H9 (cell line): ENCODE measurements around the gene ERN1. TPM values are rescaled to one million over a fixed set of nuclear protein-coding genes. Genes with fewer than 3 reads are reported as not detected.

Source experiments
- DNase-seq: peaks from one replicate; pipeline ENCODE4 v3.0.0-alpha.2; 2017
- H2AFZ ChIP-seq: one replicate; pipeline ENCODE4 v1.6.1; 2013; ENCODE audit warnings: mild to moderate bottlenecking, low read length, control low read depth, moderate library complexity
- H2AK5ac ChIP-seq: 2 replicates; pipeline ENCODE4 v1.6.1; 2013; ENCODE audit warnings: low read length, control low read depth, mixed read lengths; ENCODE audit not compliant: insufficient read length
- H2BK120ac ChIP-seq: one replicate; pipeline ENCODE4 v1.6.1; 2013; ENCODE audit warnings: low read depth, mild to moderate bottlenecking, low read length, control low read depth, inconsistent platforms; ENCODE audit not compliant: poor library complexity, severe bottlenecking
- H2BK12ac ChIP-seq: 2 replicates; pipeline ENCODE4 v1.6.1; 2013; ENCODE audit warnings: low read length, control low read depth, mixed read lengths, low read depth; ENCODE audit not compliant: insufficient read length
- H2BK15ac ChIP-seq: 2 replicates; pipeline ENCODE4 v1.6.1; 2013; ENCODE audit warnings: low read depth, low read length, control low read depth
- H2BK20ac ChIP-seq: one replicate; pipeline ENCODE4 v1.6.1; 2013; ENCODE audit warnings: low read depth, mild to moderate bottlenecking, low read length, control low read depth, inconsistent platforms; ENCODE audit not compliant: poor library complexity, severe bottlenecking
- H2BK5ac ChIP-seq: 2 replicates; pipeline ENCODE4 v1.6.1; 2013; ENCODE audit warnings: low read length, control low read depth, mixed read lengths; ENCODE audit not compliant: insufficient read length
- H3K14ac ChIP-seq: 2 replicates; pipeline ENCODE4 v1.6.1; 2013; ENCODE audit warnings: low read length, control low read depth; ENCODE audit not compliant: insufficient read depth
- H3K18ac ChIP-seq: 2 replicates; pipeline ENCODE4 v1.6.1; 2013; ENCODE audit warnings: low read depth, mild to moderate bottlenecking, mixed read lengths, low read length, control low read depth; ENCODE audit not compliant: insufficient read length
- H3K23ac ChIP-seq: 2 replicates; pipeline ENCODE4 v1.6.1; 2013; ENCODE audit warnings: low read length, control low read depth, mixed read lengths, low read depth; ENCODE audit not compliant: insufficient read length
- H3K23me2 ChIP-seq: 2 replicates; pipeline ENCODE4 v1.6.1; 2013; ENCODE audit warnings: low read depth, mild to moderate bottlenecking, mixed read lengths, low read length, control low read depth; ENCODE audit not compliant: insufficient read length, poor library complexity, severe bottlenecking
- H3K27ac ChIP-seq: 2 replicates; pipeline ENCODE4 v1.5.1; 2013; ENCODE audit warnings: low read length, control low read depth, mixed read lengths, low read depth; ENCODE audit not compliant: insufficient read length
- H3K27me3 ChIP-seq: 2 replicates; pipeline ENCODE4 v1.6.1; 2013; ENCODE audit warnings: low read length, control low read depth, inconsistent platforms; ENCODE audit not compliant: insufficient read depth
- H3K4ac ChIP-seq: 2 replicates; pipeline ENCODE4 v1.6.1; 2013; ENCODE audit warnings: low read depth, mild to moderate bottlenecking, control low read depth, inconsistent platforms, low read length, moderate library complexity
- H3K4me1 ChIP-seq: 2 replicates; pipeline ENCODE4 v1.6.1; 2013; ENCODE audit warnings: low read length, control low read depth, inconsistent platforms; ENCODE audit not compliant: insufficient read depth
- H3K4me2 ChIP-seq: 2 replicates; pipeline ENCODE4 v1.6.1; 2013; ENCODE audit warnings: low read length, control low read depth, mixed read lengths; ENCODE audit not compliant: insufficient read length, insufficient read depth
- H3K56ac ChIP-seq: 2 replicates; pipeline ENCODE4 v1.6.1; 2013; ENCODE audit warnings: low read depth, mild to moderate bottlenecking, mixed read lengths, low read length, control low read depth; ENCODE audit not compliant: insufficient read length
- H3K79me1 ChIP-seq: 2 replicates; pipeline ENCODE4 v1.6.1; 2013; ENCODE audit warnings: low read depth, mild to moderate bottlenecking, moderate library complexity, low read length, control low read depth, inconsistent platforms; ENCODE audit not compliant: insufficient read depth, poor library complexity, severe bottlenecking
- H3K79me2 ChIP-seq: 2 replicates; pipeline ENCODE4 v1.6.1; 2013; ENCODE audit warnings: low read length, control low read depth, inconsistent platforms; ENCODE audit not compliant: insufficient read depth
- H3K9ac ChIP-seq: 2 replicates; pipeline ENCODE4 v1.6.1; 2013; ENCODE audit warnings: low read length, control low read depth, mixed read lengths; ENCODE audit not compliant: insufficient read length; ENCODE audit errors: extremely low read depth
- H3K9me3 ChIP-seq: one replicate; pipeline ENCODE4 v1.6.1; 2013; ENCODE audit warnings: low read depth, low read length, inconsistent platforms; ENCODE audit not compliant: control insufficient read depth
- H3T11ph ChIP-seq: one replicate; pipeline ENCODE4 v1.6.1; 2013; ENCODE audit warnings: mild to moderate bottlenecking, low read length, control low read depth, inconsistent platforms
- H4K20me1 ChIP-seq: one replicate; pipeline ENCODE4 v1.6.1; 2013; ENCODE audit not compliant: control insufficient read depth, insufficient read length, insufficient read depth
- H4K5ac ChIP-seq: 2 replicates; pipeline ENCODE4 v1.6.1; 2013; ENCODE audit warnings: low read depth, mild to moderate bottlenecking, mixed read lengths, low read length, control low read depth; ENCODE audit not compliant: insufficient read length
- H4K8ac ChIP-seq: replicated peaks from 2 replicates; pipeline ENCODE4 v1.6.1; 2013; ENCODE audit warnings: low read length, control low read depth, mixed read lengths, low read depth; ENCODE audit not compliant: insufficient read length
- H4K91ac ChIP-seq: 2 replicates; pipeline ENCODE4 v1.6.1; 2013; ENCODE audit warnings: low read depth, mild to moderate bottlenecking, moderate library complexity, mixed read lengths, low read length, control low read depth; ENCODE audit not compliant: insufficient read length
- H3K27ac Mint-ChIP-seq, 3 experiments: 2 replicates in 2 of 3; 3 replicates in 1 of 3; pipeline ENCODE4 v1.8.0; 2020 to 2021; ENCODE audit warnings: mixed read lengths in 3 of 3, mild to moderate bottlenecking in 1 of 3, moderate library complexity in 1 of 3
- H3K27me3 Mint-ChIP-seq: 2 replicates; pipeline ENCODE4 v1.8.0; 2021; ENCODE audit warnings: low read depth, mild to moderate bottlenecking, moderate library complexity, mixed read lengths
- H3K36me3 Mint-ChIP-seq, 3 experiments: 2 replicates in 2 of 3; 3 replicates in 1 of 3; pipeline ENCODE4 v1.8.0; 2020 to 2021; ENCODE audit warnings: low read depth in 3 of 3, mixed read lengths in 3 of 3; ENCODE audit not compliant: insufficient read depth in 1 of 3
- H3K4me1 Mint-ChIP-seq, 2 experiments: 2 replicates each; pipeline ENCODE4 v1.8.0; 2020; ENCODE audit warnings: mixed read lengths in 2 of 2
- H3K4me3 Mint-ChIP-seq, 2 experiments: 2 replicates in 1 of 2; 3 replicates in 1 of 2; pipeline ENCODE4 v1.8.0; 2020 to 2021; ENCODE audit warnings: mild to moderate bottlenecking in 2 of 2, mixed read lengths in 2 of 2, moderate library complexity in 1 of 2
- H3K9me3 Mint-ChIP-seq, 2 experiments: 2 replicates in 1 of 2; 3 replicates in 1 of 2; pipeline ENCODE4 v1.8.0; 2020; ENCODE audit warnings: mild to moderate bottlenecking in 2 of 2, mixed read lengths in 2 of 2, moderate library complexity in 1 of 2
- WGBS: extraction: QIAGEN DNeasy Blood & Tissue Kit; methylation state at CpG from one replicate; pipeline ENCODE4 v1.1.7; 2013; ENCODE audit warnings: missing lambda C conversion rate, low lambda C conversion rate, mixed read lengths; ENCODE audit not compliant: insufficient read length; ENCODE audit errors: extremely low coverage; 5-methylcytosine and 5-hydroxymethylcytosine counted together
- total RNA-seq: library from RNA; stranded (reverse); gene quantifications from 2 replicates; pipeline ENCODE4 v1.2.1, GENCODE V29; 2021
- TF ChIP-seq, protein P1 (sequence below): fragments of 200-600 bp; sonication (generic); conservative IDR thresholded peaks from 3 replicates; pipeline ENCODE4 v1.8.0; 2021; ENCODE audit warnings: antibody characterized with exemption, mild to moderate bottlenecking

ERN1 gene
- total RNA-seq, 1 experiment from 2014 or later: 5.0 TPM

DNA sequence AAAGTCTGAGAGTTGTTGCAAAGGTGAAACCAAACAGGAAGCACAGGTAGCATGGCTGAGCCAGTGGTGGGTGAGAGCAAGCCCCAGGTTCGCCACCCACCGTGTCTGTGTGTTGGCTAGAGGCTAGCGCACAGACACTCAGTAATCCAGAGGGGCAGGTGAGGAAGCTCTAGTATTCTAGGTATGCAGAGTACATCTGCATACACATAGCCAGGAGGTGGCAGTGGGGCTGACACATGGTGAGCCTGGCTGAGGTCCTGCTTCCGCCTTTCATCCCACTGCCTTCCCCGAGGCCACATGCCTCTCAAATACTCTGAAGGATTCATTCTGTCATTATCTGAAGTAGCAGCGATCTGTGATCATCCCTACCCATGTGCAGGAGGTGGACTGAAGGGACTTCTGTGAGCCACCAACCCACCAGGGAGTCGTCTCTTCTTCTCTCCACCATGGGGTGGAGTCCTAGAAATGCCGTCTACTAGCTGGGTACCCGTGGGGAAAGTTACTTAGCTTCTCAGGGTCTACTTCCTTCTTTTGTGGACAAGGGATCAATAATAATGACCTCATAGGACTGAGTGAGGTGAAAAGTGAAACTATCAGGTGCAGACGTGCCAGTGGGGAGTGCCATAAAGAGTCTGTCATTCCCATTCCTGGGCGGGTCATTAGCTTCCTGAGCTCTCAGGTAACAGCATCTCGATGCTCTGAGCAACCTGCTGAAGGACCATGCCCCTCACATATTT is 73.5 kb downstream of the ERN1 start:
- Histone ChIP-seq H2BK120ac (no peak overlapping the region), H3K27ac (no peak overlapping the region), H3K23me2 (no peaks in the 10 kb centered on the region), H3K27me3 (no peaks in the 10 kb centered on the region), H3K14ac (no peak overlapping the region), H2BK20ac (no peak overlapping the region), H4K5ac (no peak overlapping the region), H4K8ac (no peak overlapping the region), H3K18ac (no peak overlapping the region), H2AK5ac (no peak overlapping the region), H2AFZ (no peak overlapping the region), H3K4me1 (peaks cover 6% of the 10 kb centered on the region; the same call in 1 of the 2 replicates), H3K79me2 (no peaks in the 10 kb centered on the region), H3K9ac (no peak overlapping the region), H3K56ac (no peak overlapping the region), H2BK15ac (no peak overlapping the region), H4K91ac (no peak overlapping the region), H3T11ph (no peak overlapping the region), H2BK5ac (no peak overlapping the region), H3K23ac (no peak overlapping the region), H3K4ac (no peak overlapping the region), H3K79me1 (no peaks in the 10 kb centered on the region), H4K20me1 (no peaks in the 10 kb centered on the region), H3K9me3 (no peaks in the 10 kb centered on the region), H3K4me2 (no peak overlapping the region), H2BK12ac (no peak overlapping the region)
- DNase-seq: peak; percentile 89
- Mint-ChIP-seq H3K27ac (peak overlapping the region in 2 of 3 experiments; percentile 69 to 86; a peak in 3 of 7 replicates), H3K4me3 (peak overlapping the region in 1 of 2 experiments; percentile 12; a peak in 1 of 5 replicates), H3K36me3 (peaks cover 0 to 21% (median 4%) of the 10 kb centered on the region in 3 experiments), H3K27me3 (no peaks in the 10 kb centered on the region), H3K9me3 (no peaks in the 10 kb centered on the region), H3K4me1 (peaks cover 21% of the 10 kb centered on the region in 2 experiments)
- TF ChIP-seq, protein P1, sequence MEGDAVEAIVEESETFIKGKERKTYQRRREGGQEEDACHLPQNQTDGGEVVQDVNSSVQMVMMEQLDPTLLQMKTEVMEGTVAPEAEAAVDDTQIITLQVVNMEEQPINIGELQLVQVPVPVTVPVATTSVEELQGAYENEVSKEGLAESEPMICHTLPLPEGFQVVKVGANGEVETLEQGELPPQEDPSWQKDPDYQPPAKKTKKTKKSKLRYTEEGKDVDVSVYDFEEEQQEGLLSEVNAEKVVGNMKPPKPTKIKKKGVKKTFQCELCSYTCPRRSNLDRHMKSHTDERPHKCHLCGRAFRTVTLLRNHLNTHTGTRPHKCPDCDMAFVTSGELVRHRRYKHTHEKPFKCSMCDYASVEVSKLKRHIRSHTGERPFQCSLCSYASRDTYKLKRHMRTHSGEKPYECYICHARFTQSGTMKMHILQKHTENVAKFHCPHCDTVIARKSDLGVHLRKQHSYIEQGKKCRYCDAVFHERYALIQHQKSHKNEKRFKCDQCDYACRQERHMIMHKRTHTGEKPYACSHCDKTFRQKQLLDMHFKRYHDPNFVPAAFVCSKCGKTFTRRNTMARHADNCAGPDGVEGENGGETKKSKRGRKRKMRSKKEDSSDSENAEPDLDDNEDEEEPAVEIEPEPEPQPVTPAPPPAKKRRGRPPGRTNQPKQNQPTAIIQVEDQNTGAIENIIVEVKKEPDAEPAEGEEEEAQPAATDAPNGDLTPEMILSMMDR: no peak
- no CpG with 5 or more reads among the region's 12 CpGs for WGBS
